Tongue (tissue), 2 donors: ENCODE results near the gene TMEM132D. TPM values are rescaled to one million over a fixed set of nuclear protein-coding genes. Genes with fewer than 3 reads are reported as not detected.

Source experiments
- DNase-seq: peaks from one replicate; pipeline ENCODE4 v3.0.0-alpha.2; 2015
- total RNA-seq: library from RNA; depleted of rRNA; stranded (reverse); fragments of >200 nt; gene quantifications from one replicate; pipeline ENCODE4 v1.2.3, GENCODE V29; 2014

Gene TMEM132D
- total RNA-seq, 1 donor from 2014 or later, result 1.1 TPM

- peak; percentile 14 for DNase-seq
Observed at GRCh38 chr12:129339336-129339735, 564.5 kb downstream of the TMEM132D start.

- no peak for DNase-seq
Observed at GRCh38 chr12:129337413-129337812, 566.4 kb downstream of the TMEM132D start.

GRCh38 chr12:129335773-129336172 lies 568.1 kb downstream of the TMEM132D start:
- DNase-seq, result no peak

GRCh38 chr12:129332286-129332685 lies 571.5 kb downstream of the TMEM132D start:
- DNase-seq, result no peak

GRCh38 chr12:129331356-129332085 lies 572.3 kb downstream of the TMEM132D start:
- DNase-seq, result no peak

GRCh38 chr12:129328235-129328634 lies 575.6 kb downstream of the TMEM132D start:
- no peak for DNase-seq

GRCh38 chr12:129325566-129325965 lies 578.3 kb downstream of the TMEM132D start:
- no peak for DNase-seq

GRCh38 chr12:129312048-129312447 lies 591.8 kb downstream of the TMEM132D start:
- peak; percentile 21 for DNase-seq

- no peak for DNase-seq
Observed at GRCh38 chr12:129310346-129310745, 593.5 kb downstream of the TMEM132D start.

GRCh38 chr12:129305851-129306250 lies 598.0 kb downstream of the TMEM132D start:
- DNase-seq, result no peak

- DNase-seq, result no peak
Observed at GRCh38 chr12:129304529-129304928, 599.3 kb downstream of the TMEM132D start.

GRCh38 chr12:129300011-129300410 lies 603.8 kb downstream of the TMEM132D start:
- no peak for DNase-seq

GRCh38 chr12:129298921-129299320 lies 604.9 kb downstream of the TMEM132D start:
- no peak for DNase-seq

- no peak for DNase-seq
Observed at GRCh38 chr12:129296671-129297070, 607.2 kb downstream of the TMEM132D start.

GRCh38 chr12:129294868-129295267 lies 609.0 kb downstream of the TMEM132D start:
- DNase-seq, result no peak

GRCh38 chr12:129279771-129280170 lies 624.1 kb downstream of the TMEM132D start:
- DNase-seq, result no peak

- DNase-seq, result no peak
Observed at GRCh38 chr12:129276361-129277060, 627.3 kb downstream of the TMEM132D start.

GRCh38 chr12:129269756-129270495 lies 633.9 kb downstream of the TMEM132D start:
- no peak for DNase-seq

GRCh38 chr12:129258781-129259318 lies 645.0 kb downstream of the TMEM132D start:
- no peak for DNase-seq

GRCh38 chr12:129257524-129257923 lies 646.3 kb downstream of the TMEM132D start:
- DNase-seq, result no peak

- no peak for DNase-seq
Observed at GRCh38 chr12:129246630-129247029, 657.2 kb downstream of the TMEM132D start.

GRCh38 chr12:129245769-129246168 lies 658.1 kb downstream of the TMEM132D start:
- no peak for DNase-seq

- no peak for DNase-seq
Observed at GRCh38 chr12:129241852-129242251, 662.0 kb downstream of the TMEM132D start.
